ENCODE measurements around the gene NENF. TPM values are rescaled to one million over a fixed set of nuclear protein-coding genes. Genes with fewer than 3 reads are reported as not detected.
A peak's percentile ranks its signal among the peaks of the same experiment; 100 is the strongest.

Gene NENF
- total RNA-seq, 1 experiment from 2014 or later = 45.3 TPM

GRCh38 chr1:212466898-212467650 lies 34.4 kb downstream of the NENF start:
- H3K9me3 Mint-ChIP-seq (ENCODE audit: low read depth, unreplicated experiment) = no peaks in the 10 kb centered on the region
- TF ChIP-seq CTCF (IDR thresholded peaks at IDR 0.05; ENCODE audit: unreplicated experiment) = no peak
- H3K27ac Mint-ChIP-seq (ENCODE audit: unreplicated experiment) = peak overlapping the region; percentile 93
- intact Hi-C loops (cut with micrococcal nuclease; ENCODE audit: unreplicated experiment) = no loop called here
- BruUV-seq (replicated peaks) = no TSS peak
- DNase-seq = peak; percentile 76
- peaks cover 25% of the 10 kb centered on the region for H3K36me3 Mint-ChIP-seq (ENCODE audit: insufficient read depth, unreplicated experiment)
- H3K4me3 Mint-ChIP-seq (ENCODE audit: low read depth, unreplicated experiment) = peak overlapping the region; percentile 13
- peaks cover 53% of the 10 kb centered on the region for H3K4me1 Mint-ChIP-seq (ENCODE audit: low read depth, unreplicated experiment)
- CTCF ChIA-PET = interaction anchor here (0.9 to 2.1 kb wide), 4 partner anchors 10 to 198 kb away, joined by 4 to 7 read pairs (median 6); no protein-coding TSS in a partner anchor
- H3K27me3 Mint-ChIP-seq (ENCODE audit: unreplicated experiment) = no peaks in the 10 kb centered on the region

GRCh38 chr1:212467843-212468482 lies 35.2 kb downstream of the NENF start:
- DNase-seq = peak; percentile 40
- H3K4me3 Mint-ChIP-seq (ENCODE audit: low read depth, unreplicated experiment) = peak overlapping the region; percentile 29
- intact Hi-C loops (cut with micrococcal nuclease; ENCODE audit: unreplicated experiment) = no loop called here
- CTCF ChIA-PET = interaction anchor here (0.8 to 1.1 kb wide), 2 partner anchors 9 to 197 kb away, joined by 3 to 4 read pairs; no protein-coding TSS in a partner anchor
- H3K9me3 Mint-ChIP-seq (ENCODE audit: low read depth, unreplicated experiment) = no peaks in the 10 kb centered on the region
- no TSS peak for BruUV-seq (replicated peaks)
- H3K27me3 Mint-ChIP-seq (ENCODE audit: unreplicated experiment) = no peaks in the 10 kb centered on the region
- peaks cover 54% of the 10 kb centered on the region for H3K4me1 Mint-ChIP-seq (ENCODE audit: low read depth, unreplicated experiment)
- H3K27ac Mint-ChIP-seq (ENCODE audit: unreplicated experiment) = peak overlapping the region; percentile 93
- no peak for TF ChIP-seq CTCF (IDR thresholded peaks at IDR 0.05; ENCODE audit: unreplicated experiment)
- H3K36me3 Mint-ChIP-seq (ENCODE audit: insufficient read depth, unreplicated experiment) = peaks cover 29% of the 10 kb centered on the region

- no peak for TF ChIP-seq CTCF (IDR thresholded peaks at IDR 0.05; ENCODE audit: unreplicated experiment)
- H3K9me3 Mint-ChIP-seq (ENCODE audit: low read depth, unreplicated experiment) = no peaks in the 10 kb centered on the region
- DNase-seq = peak; percentile 83
- peak overlapping the region; percentile 95 for H3K27ac Mint-ChIP-seq (ENCODE audit: unreplicated experiment)
- intact Hi-C loops (cut with micrococcal nuclease; ENCODE audit: unreplicated experiment) = no loop called here
- CTCF ChIA-PET = interaction anchor here (0.8 to 1.8 kb wide), 7 partner anchors 12 to 435 kb away, joined by 3 to 8 read pairs (median 5); partner anchors contain the start of genes ATF3, DTL and INTS7
- H3K4me3 Mint-ChIP-seq (ENCODE audit: low read depth, unreplicated experiment) = peak overlapping the region; percentile 40
- H3K27me3 Mint-ChIP-seq (ENCODE audit: unreplicated experiment) = no peaks in the 10 kb centered on the region
- peaks cover 55% of the 10 kb centered on the region for H3K4me1 Mint-ChIP-seq (ENCODE audit: low read depth, unreplicated experiment)
- no TSS peak for BruUV-seq (replicated peaks)
- H3K36me3 Mint-ChIP-seq (ENCODE audit: insufficient read depth, unreplicated experiment) = peaks cover 29% of the 10 kb centered on the region
Measured at GRCh38 chr1:212470059-212470458, 37.3 kb downstream of the NENF start.

GRCh38 chr1:212471286-212471685 lies 38.6 kb downstream of the NENF start:
- Mint-ChIP-seq H3K9me3 (ENCODE audit: low read depth, unreplicated experiment) (no peaks in the 10 kb centered on the region), H3K27ac (ENCODE audit: unreplicated experiment) (no peak overlapping the region), H3K27me3 (ENCODE audit: unreplicated experiment) (no peaks in the 10 kb centered on the region), H3K4me1 (ENCODE audit: low read depth, unreplicated experiment) (peaks cover 50% of the 10 kb centered on the region), H3K36me3 (ENCODE audit: insufficient read depth, unreplicated experiment) (peaks cover 29% of the 10 kb centered on the region), H3K4me3 (ENCODE audit: low read depth, unreplicated experiment) (no peak overlapping the region)
- BruUV-seq (replicated peaks) = no TSS peak
- intact Hi-C loops (cut with micrococcal nuclease; ENCODE audit: unreplicated experiment) = no loop called here
- TF ChIP-seq CTCF (IDR thresholded peaks at IDR 0.05; ENCODE audit: unreplicated experiment) = no peak
- CTCF ChIA-PET = no interaction called here
- no peak for DNase-seq

Measured in Calu3 (cell line).